Left ventricle myocardium superior (tissue), 1 donor: ENCODE results near the gene AFF3. TPM values are rescaled to one million over a fixed set of nuclear protein-coding genes. Genes with fewer than 3 reads are reported as not detected.
"Not testable (repeated sequence)": the region's sequence is repeated elsewhere in the genome, so short reads cannot be mapped to it uniquely, and the experiment has no call there.

Experiments used
- ATAC-seq: fragments of 200-7000 bp; cut with Tn5 transposase; one replicate; pipeline ENCODE4 v1.9.1; 2020; ENCODE audit warnings: mild to moderate bottlenecking, moderate library complexity
- DNase-seq: peaks from one replicate; pipeline ENCODE4 v3.0.0-alpha.2; 2020
- intact Hi-C: fragments of 100-400 bp; cut with micrococcal nuclease; formaldehyde crosslinking; loops from one replicate; pipeline ENCODE4 v1.11.0; 2022
- total RNA-seq: library from RNA; stranded (reverse); fragmentation: NEBNext Ultra II Directional; extraction: Animal tissue kit (Norgen Biotek cat#: 25700); gene quantifications from one replicate; pipeline ENCODE4 v1.2.1, GENCODE V29; 2021
- donor health status: DM: no; HTN: yes; CAD: no; lungs with severe emphysema.

The AFF3 gene
- total RNA-seq, 1 donor from 2014 or later, result 10.0 TPM

GRCh38 chr2:99770876-99771275 is 371.5 kb downstream of the AFF3 start:
- DNase-seq (no peak), ATAC-seq (no peak)
- intact Hi-C loops, result no loop called here

GRCh38 chr2:99765731-99766318 is 376.6 kb downstream of the AFF3 start:
- intact Hi-C loops, result no loop called here
- ATAC-seq, result no peak
- no peak for DNase-seq

GRCh38 chr2:99763764-99764163 is 378.6 kb downstream of the AFF3 start:
- ATAC-seq, result no peak
- DNase-seq, result no peak
- intact Hi-C loops, result no loop called here

GRCh38 chr2:99762714-99763113 is 379.7 kb downstream of the AFF3 start:
- intact Hi-C loops, result no loop called here
- ATAC-seq (no peak), DNase-seq (no peak)

GRCh38 chr2:99757611-99758114 is 384.7 kb downstream of the AFF3 start:
- intact Hi-C loops, result no loop called here
- DNase-seq, result no peak
- no peak for ATAC-seq

- ATAC-seq, result no peak
- intact Hi-C loops, result no loop called here
- DNase-seq, result no peak
These were observed 386.3 kb downstream of the AFF3 start for GRCh38 chr2:99756059-99756458.

- no peak for ATAC-seq
These were observed 388.2 kb downstream of the AFF3 start for GRCh38 chr2:99754210-99754609.

GRCh38 chr2:99753505-99753904 is 388.9 kb downstream of the AFF3 start:
- intact Hi-C loops, result no loop called here
- no peak for DNase-seq
- ATAC-seq, result no peak

More at GRCh38 chr2:99754210-99754609, 388.2 kb downstream of the AFF3 start:
- intact Hi-C loops, result no loop called here
- no peak for DNase-seq

- ATAC-seq, result no peak
- intact Hi-C loops, result no loop called here
These were observed 394.0 kb downstream of the AFF3 start for GRCh38 chr2:99748344-99748743.

GRCh38 chr2:99747842-99748241 is 394.5 kb downstream of the AFF3 start:
- intact Hi-C loops, result no loop called here
- DNase-seq (no peak), ATAC-seq (peak; percentile 74)

More at GRCh38 chr2:99748344-99748743, 394.0 kb downstream of the AFF3 start:
- DNase-seq, result no peak

- DNase-seq, result no peak
- no peak for ATAC-seq
- intact Hi-C loops, result no loop called here
These were observed 399.2 kb downstream of the AFF3 start for GRCh38 chr2:99743146-99743545.

GRCh38 chr2:99737537-99737936 is 404.9 kb downstream of the AFF3 start:
- no peak for ATAC-seq
- intact Hi-C loops, result no loop called here
- DNase-seq, result no peak

- intact Hi-C loops, result no loop called here
- no peak for DNase-seq
- no peak for ATAC-seq
These were observed 406.6 kb downstream of the AFF3 start for GRCh38 chr2:99735753-99736152.

- DNase-seq, intact Hi-C loops, ATAC-seq: not testable (repeated sequence)
These were observed 407.1 kb downstream of the AFF3 start for GRCh38 chr2:99735314-99735713.

- DNase-seq (no peak), ATAC-seq (no peak)
- intact Hi-C loops, result no loop called here
These were observed 408.2 kb downstream of the AFF3 start for GRCh38 chr2:99734236-99734635.

GRCh38 chr2:99729104-99730025 is 413.0 kb downstream of the AFF3 start:
- DNase-seq, result no peak
- intact Hi-C loops, result no loop called here
- peak; percentile 85 for ATAC-seq

GRCh38 chr2:99728166-99728565 is 414.2 kb downstream of the AFF3 start:
- intact Hi-C loops, result no loop called here
- ATAC-seq (peak; percentile 68), DNase-seq (no peak)

- intact Hi-C loops, result no loop called here
- DNase-seq, result no peak
- ATAC-seq, result no peak
These were observed 415.2 kb downstream of the AFF3 start for GRCh38 chr2:99727199-99727598.

- intact Hi-C loops, result no loop called here
- no peak for DNase-seq
These were observed 415.7 kb downstream of the AFF3 start for GRCh38 chr2:99726691-99727090.

GRCh38 chr2:99725820-99726219 is 416.6 kb downstream of the AFF3 start:
- ATAC-seq (no peak), DNase-seq (no peak)
- intact Hi-C loops, result no loop called here

More at GRCh38 chr2:99726691-99727090, 415.7 kb downstream of the AFF3 start:
- no peak for ATAC-seq
